OCI-LY3 (cell line): Measurements from ENCODE around the gene PLBD2.

Experiments
- H2AFZ ChIP-seq: fragments of 200-600, 300-600 bp; shearing (Covaris generic); 2 replicates; pipeline ENCODE4 v1.6.0; 2014; ENCODE audit warnings: antibody characterized with exemption, low read depth, low read length
- H3K27ac ChIP-seq: fragments of 200-600, 300-600 bp; sonication (generic); 2 replicates; pipeline ENCODE4 v1.5.1; 2014; ENCODE audit warnings: mild to moderate bottlenecking, low read length, moderate library complexity, mixed read lengths
- H3K27me3 ChIP-seq: fragments of 200-600, 300-600 bp; sonication (generic); 2 replicates; pipeline ENCODE4 v1.6.1; 2014; ENCODE audit warnings: low read depth, low read length, mixed read lengths
- H3K36me3 ChIP-seq: fragments of 200-600, 300-600 bp; sonication (generic); replicated peaks from 2 replicates; pipeline ENCODE3; 2014; ENCODE audit warnings: low read depth, low read length, mixed read lengths
- H3K4me1 ChIP-seq: fragments of 300-600, 200-600 bp; sonication (generic); 2 replicates; pipeline ENCODE4 v1.6.1; 2014; ENCODE audit warnings: low read length, mixed read lengths
- H3K4me2 ChIP-seq: fragments of 200-600, 300-600 bp; sonication (generic); 2 replicates; pipeline ENCODE4 v1.6.1; 2014; ENCODE audit warnings: low read length, mixed read lengths
- H3K4me3 ChIP-seq: fragments of 300-600, 200-600 bp; sonication (generic); 2 replicates; pipeline ENCODE4 v1.5.1; 2014; ENCODE audit warnings: antibody characterized with exemption, mild to moderate bottlenecking, low read length, moderate library complexity
- H3K79me2 ChIP-seq: fragments of 300-600, 200-600 bp; shearing (Covaris generic); 2 replicates; pipeline ENCODE4 v1.6.1; 2014; ENCODE audit warnings: mild to moderate bottlenecking, low read length, mixed read lengths
- H3K9ac ChIP-seq: fragments of 300-600, 200-600 bp; shearing (Covaris generic); 2 replicates; pipeline ENCODE4 v1.6.0; 2014; ENCODE audit warnings: mild to moderate bottlenecking, low read length, moderate library complexity
- H3K9me3 ChIP-seq: fragments of 200-600, 300-600 bp; shearing (Covaris generic); 2 replicates; pipeline ENCODE4 v1.6.1; 2014; ENCODE audit warnings: low read length, mixed read lengths; ENCODE audit not compliant: insufficient read depth
- H4K20me1 ChIP-seq: fragments of 200-600, 300-600 bp; sonication (generic); 2 replicates; pipeline ENCODE4 v1.6.1; 2016; ENCODE audit warnings: low read length, mixed read lengths; ENCODE audit not compliant: insufficient read depth
- CTCF ChIP-seq: fragments of 200-600, 300-600 bp; sonication (generic); IDR thresholded peaks from 2 replicates; pipeline ENCODE4 v1.5.1; 2014; ENCODE audit warnings: antibody characterized with exemption, low read length, low read depth
- EZH2phosphoT487 ChIP-seq: fragments of 200-600 bp; shearing (Covaris generic); IDR thresholded peaks from 2 replicates; pipeline ENCODE4 v1.6.1; 2018; ENCODE audit warnings: antibody characterized with exemption, mixed run types, low read depth

PLBD2 gene

GRCh38 chr12:113345318-113345717, 13.1 kb upstream of the PLBD2 start:
- Histone ChIP-seq H3K4me2 (no peak overlapping the region), H4K20me1 (no peaks in the 10 kb centered on the region), H2AFZ (no peak overlapping the region), H3K27me3 (no peaks in the 10 kb centered on the region; the same call in 1 of the 2 replicates), H3K9ac (no peak overlapping the region), H3K27ac (no peak overlapping the region), H3K9me3 (no peaks in the 10 kb centered on the region), H3K79me2 (no peaks in the 10 kb centered on the region), H3K36me3 (no peaks in the 10 kb centered on the region), H3K4me3 (no peak overlapping the region), H3K4me1 (peaks cover 10% of the 10 kb centered on the region)
- no peak for TF ChIP-seq CTCF

- Histone ChIP-seq H3K4me1 (peaks cover 6% of the 10 kb centered on the region), H4K20me1 (no peaks in the 10 kb centered on the region), H3K9me3 (no peaks in the 10 kb centered on the region), H3K27me3 (no peaks in the 10 kb centered on the region; the same call in 1 of the 2 replicates), H3K4me3 (no peak overlapping the region), H2AFZ (no peak overlapping the region), H3K36me3 (no peaks in the 10 kb centered on the region), H3K4me2 (no peak overlapping the region), H3K9ac (no peak overlapping the region), H3K27ac (no peak overlapping the region), H3K79me2 (no peaks in the 10 kb centered on the region)
- TF ChIP-seq EZH2phosphoT487 = no peak
- no peak for TF ChIP-seq CTCF
Observed at GRCh38 chr12:113346353-113346752, 12.0 kb upstream of the PLBD2 start.

- H3K79me2 ChIP-seq = no peaks in the 10 kb centered on the region
- no peak for TF ChIP-seq CTCF
- TF ChIP-seq EZH2phosphoT487 = no peak
Observed at GRCh38 chr12:113347107-113347506, 11.3 kb upstream of the PLBD2 start.

GRCh38 chr12:113347892-113348291, 10.5 kb upstream of the PLBD2 start:
- Histone ChIP-seq H3K4me2 (no peak overlapping the region), H2AFZ (no peak overlapping the region), H3K9me3 (no peaks in the 10 kb centered on the region), H3K4me3 (no peak overlapping the region), H3K36me3 (no peaks in the 10 kb centered on the region), H3K27me3 (peaks cover 2% of the 10 kb centered on the region), H3K27ac (no peak overlapping the region), H3K79me2 (no peaks in the 10 kb centered on the region), H3K9ac (no peak overlapping the region), H3K4me1 (no peaks in the 10 kb centered on the region), H4K20me1 (no peaks in the 10 kb centered on the region)
- TF ChIP-seq EZH2phosphoT487 = no peak
- TF ChIP-seq CTCF = no peak

More at GRCh38 chr12:113347107-113347506, 11.3 kb upstream of the PLBD2 start:
- H3K4me3 ChIP-seq = no peak overlapping the region
- no peaks in the 10 kb centered on the region for H3K36me3 ChIP-seq
- H4K20me1 ChIP-seq = no peaks in the 10 kb centered on the region
- H3K27ac ChIP-seq = no peak overlapping the region
- H3K4me2 ChIP-seq = no peak overlapping the region
- H3K4me1 ChIP-seq = no peaks in the 10 kb centered on the region
- H2AFZ ChIP-seq = no peak overlapping the region
- no peaks in the 10 kb centered on the region; the same call in 1 of the 2 replicates for H3K27me3 ChIP-seq
- no peak overlapping the region for H3K9ac ChIP-seq
- no peaks in the 10 kb centered on the region for H3K9me3 ChIP-seq
